ENCODE results near the gene CDH20. TPM values are rescaled to one million over a fixed set of nuclear protein-coding genes. Genes with fewer than 3 reads are reported as not detected.

CDH20 gene
- total RNA-seq, 1 experiment from 2014 or later: not detected

GRCh38 chr18:61597316-61597715, 264.1 kb downstream of the CDH20 start:
- no TSS peak for BruUV-seq (replicated peaks)
- Histone ChIP-seq H3K27ac (ENCODE audit: low read length) (no peak overlapping the region), H3K9me3 (ENCODE audit: control insufficient read depth, insufficient read depth, low read depth, low read length) (no peaks in the 10 kb centered on the region), H3K36me3 (ENCODE audit: control insufficient read depth, insufficient read depth, low read length) (no peaks in the 10 kb centered on the region), H3K4me3 (ENCODE audit: low read depth in 2 of 2, low read length in 2 of 2) (no peak overlapping the region), H3K4me1 (ENCODE audit: control insufficient read depth, insufficient read depth, low read length) (no peaks in the 10 kb centered on the region), H3K27me3 (ENCODE audit: control insufficient read depth, insufficient read depth, low read length) (no peaks in the 10 kb centered on the region)
- TF ChIP-seq CTCF (IDR thresholded peaks at IDR 0.05) (no peak), TCF7L2 (IDR thresholded peaks at IDR 0.05; ENCODE audit: low read depth, low read length) (no peak), SIN3A (IDR thresholded peaks at IDR 0.05; ENCODE audit: borderline replicate concordance, insufficient read depth, low read depth, low read length) (no peak), POLR2AphosphoS5 (IDR thresholded peaks at IDR 0.05; ENCODE audit: low read depth, low read length) (no peak), REST (IDR thresholded peaks at IDR 0.05; ENCODE audit: insufficient read depth in 1 of 2, low read depth in 2 of 2, low read length in 1 of 2) (no peak)
- DNase-seq (ENCODE audit: low read depth, low spot score) (no peak), ATAC-seq (no peak)
- in situ Hi-C loops (cut with HindIII; ENCODE audit: low pct_unique_long_range_greater_than_20kb, low sequenced_read_pairs): no loop called here
- ChIA-PET POLR2A (no interaction called here), CTCF (no interaction called here)
- intact Hi-C loops (cut with micrococcal nuclease; ENCODE audit: unreplicated experiment): no loop called here

- no peaks in the 10 kb centered on the region for H3K9me3 ChIP-seq (ENCODE audit: control insufficient read depth, insufficient read depth, low read depth, low read length)
- intact Hi-C loops (cut with micrococcal nuclease; ENCODE audit: unreplicated experiment) (no loop called here), in situ Hi-C loops (cut with HindIII; ENCODE audit: low pct_unique_long_range_greater_than_20kb, low sequenced_read_pairs) (no loop called here)
- CTCF ChIA-PET: no interaction called here
- no peak overlapping the region for H3K27ac ChIP-seq (ENCODE audit: low read length)
- H3K36me3 ChIP-seq (ENCODE audit: control insufficient read depth, insufficient read depth, low read length): no peaks in the 10 kb centered on the region
- BruUV-seq (replicated peaks): no TSS peak
- POLR2A ChIA-PET: no interaction called here
- no peak for TF ChIP-seq TCF7L2 (IDR thresholded peaks at IDR 0.05; ENCODE audit: low read depth, low read length)
- TF ChIP-seq POLR2AphosphoS5 (IDR thresholded peaks at IDR 0.05; ENCODE audit: low read depth, low read length): no peak
- no peak for TF ChIP-seq REST (IDR thresholded peaks at IDR 0.05; ENCODE audit: insufficient read depth in 1 of 2, low read depth in 2 of 2, low read length in 1 of 2)
- no peak for TF ChIP-seq CTCF (IDR thresholded peaks at IDR 0.05)
- no peak for TF ChIP-seq SIN3A (IDR thresholded peaks at IDR 0.05; ENCODE audit: borderline replicate concordance, insufficient read depth, low read depth, low read length)
- DNase-seq (ENCODE audit: low read depth, low spot score) (no peak), ATAC-seq (no peak)
- H3K4me3 ChIP-seq (ENCODE audit: low read depth in 2 of 2, low read length in 2 of 2): no peak overlapping the region
- H3K4me1 ChIP-seq (ENCODE audit: control insufficient read depth, insufficient read depth, low read length): no peaks in the 10 kb centered on the region
- H3K27me3 ChIP-seq (ENCODE audit: control insufficient read depth, insufficient read depth, low read length): no peaks in the 10 kb centered on the region
Observed at GRCh38 chr18:61600422-61600821, 267.2 kb downstream of the CDH20 start.

All from Panc1 (cell line).